Stimulated activated CD4-positive, alpha-beta T cell treated with anti-CD3 and anti-CD28 coated beads, Interleukin-12 subunit alpha, Interleukin-12 subunit beta, amount 100 ng/mL, for 4 hours (primary cell): ENCODE measurements around the gene TASP1.

Experiments
- DNase-seq: peaks from one replicate; pipeline ENCODE4 v3.0.0-alpha.2; 2020

The TASP1 gene

DNA sequence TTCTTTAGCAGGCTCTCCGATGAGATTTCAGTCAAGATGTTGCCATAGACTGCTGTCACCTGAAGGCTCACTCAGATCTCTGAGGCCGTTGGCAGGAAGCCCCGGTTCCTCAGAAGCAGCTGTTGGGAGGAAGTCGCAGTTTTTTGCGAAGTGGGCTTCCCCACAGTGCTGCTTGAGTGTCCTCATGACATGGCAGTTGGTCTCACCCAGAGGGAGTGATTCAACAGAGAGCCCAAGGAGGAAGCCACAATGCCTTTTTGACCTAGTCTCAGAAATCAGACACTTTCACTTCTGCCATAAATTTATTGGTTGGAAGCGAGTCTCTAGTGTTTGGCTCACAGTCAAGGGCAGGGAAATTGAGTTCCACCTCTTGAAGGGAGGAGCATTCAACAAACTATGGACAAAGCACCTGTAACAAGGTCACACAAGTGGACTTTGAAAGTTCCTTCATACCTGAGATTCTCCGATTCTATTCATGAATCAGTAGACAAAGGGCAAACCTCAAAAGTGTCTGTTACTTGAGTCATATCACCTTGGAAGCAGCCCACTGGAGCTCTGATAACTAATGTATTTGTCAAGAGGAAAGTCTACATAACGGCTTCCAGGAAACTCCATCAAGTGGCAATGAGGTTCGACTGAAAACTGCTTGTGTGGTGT, 208.3 kb downstream of the TASP1 start:
- no peak for DNase-seq

DNA sequence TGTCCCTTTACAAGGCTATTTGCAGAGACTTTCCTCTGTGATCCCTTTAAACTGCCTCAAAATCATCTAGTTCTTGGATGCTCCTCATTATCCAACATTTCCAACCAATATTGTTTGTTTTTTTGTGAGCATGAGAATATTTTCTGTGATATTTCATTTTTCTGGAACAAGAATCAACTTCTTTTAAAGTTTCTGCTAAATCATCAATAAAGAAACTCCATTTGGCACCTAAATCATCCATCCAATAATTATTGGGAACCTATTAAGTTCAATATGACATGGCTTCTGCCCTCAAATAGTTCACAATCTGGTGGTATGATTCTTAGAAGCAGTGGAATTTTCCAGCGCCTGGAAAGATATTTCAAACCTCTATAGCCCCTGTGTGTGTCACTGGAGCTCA, 210.0 kb downstream of the TASP1 start:
- no peak for DNase-seq

DNA sequence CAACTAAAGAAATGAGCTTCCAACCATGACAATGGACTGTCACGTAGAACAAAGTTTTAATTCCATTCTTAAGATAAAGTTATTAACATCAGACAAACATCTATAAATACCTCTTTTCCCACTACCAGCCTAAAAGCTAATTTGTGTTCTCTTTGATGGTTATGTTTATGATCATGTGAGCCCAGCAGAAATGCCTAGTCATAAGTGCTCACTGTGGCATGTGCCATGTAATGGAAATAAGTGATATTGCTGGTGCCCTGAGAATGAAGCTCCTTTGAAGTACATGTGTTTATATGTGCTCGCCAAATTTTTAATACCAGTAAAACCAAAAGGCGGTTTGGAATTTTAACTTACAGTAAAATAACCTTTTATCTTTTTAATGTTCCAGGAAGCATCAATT, 211.9 kb downstream of the TASP1 start:
- DNase-seq: no peak

- no peak for DNase-seq
Observed at GRCh38 chr20:13425381-13426135, 213.2 kb downstream of the TASP1 start.

GRCh38 chr20:13424174-13424833, 214.4 kb downstream of the TASP1 start:
- DNase-seq: no peak

- no peak for DNase-seq
Observed at GRCh38 chr20:13423472-13424173, 215.1 kb downstream of the TASP1 start.

DNA sequence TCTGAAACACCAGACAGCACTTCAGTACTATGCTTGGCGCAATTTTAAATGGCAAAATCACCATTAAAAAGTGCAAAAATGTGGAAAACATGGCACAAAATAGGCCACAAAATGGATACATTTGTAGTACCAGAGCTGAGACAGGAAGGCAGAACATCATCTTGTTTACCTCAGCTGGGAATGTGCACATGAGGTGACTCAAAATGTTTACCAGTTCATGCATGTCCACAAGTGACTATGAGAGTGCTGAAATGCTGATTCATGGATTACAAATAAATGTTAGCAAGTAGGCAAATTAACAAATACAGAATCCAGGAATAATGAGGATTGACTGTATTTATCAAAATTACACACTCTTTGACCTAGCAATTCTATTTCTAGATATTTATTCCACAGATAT, 216.1 kb downstream of the TASP1 start:
- no peak for DNase-seq

- DNase-seq: no peak
Observed at GRCh38 chr20:13420625-13421024, 218.1 kb downstream of the TASP1 start.

DNA sequence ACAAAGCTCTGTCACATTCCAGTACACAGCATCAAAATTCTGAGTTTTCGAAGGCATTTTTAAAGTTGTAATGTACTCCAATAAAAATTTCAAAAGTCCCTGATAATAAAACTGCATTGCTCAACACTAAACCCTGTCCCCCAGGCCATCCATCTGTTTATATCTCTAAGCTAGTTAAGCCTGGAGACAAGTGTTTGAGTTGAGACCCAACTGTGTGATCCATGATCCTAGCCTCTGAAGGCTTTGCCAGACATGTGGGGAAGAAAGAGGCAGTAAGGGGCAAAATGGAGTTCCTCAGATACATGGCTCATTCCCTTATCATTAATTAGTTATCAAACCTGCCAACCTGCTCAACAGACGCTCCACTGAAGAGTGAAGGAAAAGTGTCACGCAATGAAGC, 219.3 kb downstream of the TASP1 start:
- DNase-seq: no peak

DNA sequence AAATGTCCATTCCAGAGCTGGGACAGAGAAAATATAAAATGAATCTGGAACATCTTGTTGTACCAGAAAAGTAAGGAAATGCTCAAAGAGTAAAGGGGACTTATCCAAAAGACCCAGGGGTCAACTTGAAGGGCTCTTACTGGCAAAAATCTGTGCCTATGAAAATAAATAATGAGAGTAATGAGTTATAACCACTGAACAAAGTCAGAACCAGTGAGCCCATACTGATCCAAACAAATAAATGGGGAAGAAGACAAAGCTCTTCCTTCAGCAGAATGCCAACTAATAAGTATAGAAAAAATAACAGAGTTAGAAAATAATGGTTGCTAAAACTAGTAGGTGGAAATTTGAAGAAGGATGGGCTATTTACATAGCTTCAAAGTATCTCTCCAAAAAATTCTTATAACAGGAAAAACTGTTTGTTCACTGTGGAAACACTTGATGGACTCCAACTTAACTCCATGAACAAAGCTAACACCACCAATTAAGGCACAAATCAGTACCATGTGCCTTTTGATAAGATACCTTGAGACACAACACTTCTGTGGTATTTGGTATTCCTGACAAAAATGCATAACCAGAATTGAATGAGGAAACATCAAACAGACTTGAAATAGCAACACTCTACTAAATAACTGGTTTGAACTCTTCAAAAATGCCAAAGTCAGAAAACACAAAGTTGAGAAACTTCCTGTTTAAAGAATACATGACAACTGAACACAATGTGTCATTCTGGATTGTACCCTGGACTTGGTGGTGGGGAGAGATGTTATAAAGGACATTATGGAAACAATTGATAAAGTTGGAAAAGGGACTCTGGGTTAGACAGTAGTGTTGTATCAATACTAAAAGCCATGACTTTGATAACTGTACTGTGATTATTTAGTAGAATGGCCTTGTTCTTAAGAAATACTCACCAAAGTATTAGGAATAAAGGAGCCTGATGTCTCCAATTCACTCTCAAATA, 220.2 kb downstream of the TASP1 start:
- no peak for DNase-seq

DNA sequence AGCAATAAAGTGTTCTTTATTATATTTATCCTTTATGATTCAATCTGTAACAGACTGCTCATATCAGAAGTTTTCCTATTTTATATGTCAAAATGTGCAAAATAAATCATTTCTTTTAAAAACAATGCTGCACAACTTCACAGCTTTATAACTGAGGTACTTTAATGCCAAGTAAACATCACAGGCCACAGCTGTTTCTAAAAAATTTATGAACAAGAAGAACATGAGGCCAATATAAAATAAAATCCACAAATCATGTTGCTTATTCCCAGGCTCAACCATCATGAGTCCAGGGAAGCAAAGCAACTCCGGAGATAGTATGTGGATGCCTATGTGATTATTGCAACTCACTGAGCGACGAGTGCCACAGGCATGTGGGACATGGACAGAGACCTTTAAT, 222.2 kb downstream of the TASP1 start:
- no peak for DNase-seq

- no peak for DNase-seq
Observed at GRCh38 chr20:13412806-13413445, 225.8 kb downstream of the TASP1 start.

DNA sequence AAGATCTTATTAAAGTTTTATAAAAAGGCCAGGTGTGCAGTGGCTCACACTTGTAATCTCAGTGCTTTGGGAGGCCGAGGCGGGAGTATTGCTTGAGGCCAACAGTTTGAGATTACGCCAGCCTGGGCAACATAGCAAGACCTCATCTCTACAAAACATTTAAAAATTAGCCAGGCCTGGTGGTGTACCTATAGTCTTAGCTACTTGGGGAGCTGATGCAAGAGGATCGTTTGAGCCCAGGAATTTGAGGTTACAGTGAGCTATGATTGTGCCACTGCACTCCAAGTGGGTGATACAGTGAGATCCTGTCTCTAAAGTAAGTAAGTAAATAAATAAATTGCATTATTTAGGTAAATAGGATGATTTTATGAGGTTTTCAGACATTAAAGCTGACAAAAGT, 234.4 kb downstream of the TASP1 start:
- DNase-seq: no peak

GRCh38 chr20:13403453-13403852, 235.3 kb downstream of the TASP1 start:
- DNase-seq: no peak

DNA sequence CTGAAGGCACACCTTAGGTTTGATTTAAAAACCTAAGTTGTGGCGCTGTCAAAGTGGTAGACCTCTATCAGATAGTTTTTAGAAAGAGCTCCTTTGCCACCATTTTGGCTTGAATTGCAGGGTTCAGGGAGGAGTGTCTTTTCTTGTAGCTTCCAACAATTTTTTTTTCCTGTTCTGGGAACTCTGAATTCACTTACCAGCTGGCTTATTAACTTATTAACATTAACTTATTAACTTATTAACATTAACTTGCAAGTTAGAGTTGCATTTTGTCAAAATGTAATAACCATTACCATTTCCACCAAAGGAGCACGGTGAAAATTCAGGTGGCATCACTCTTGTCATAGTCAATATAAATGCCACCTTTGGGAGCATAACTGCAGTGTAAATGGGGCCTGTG, 235.7 kb downstream of the TASP1 start:
- no peak for DNase-seq

DNA sequence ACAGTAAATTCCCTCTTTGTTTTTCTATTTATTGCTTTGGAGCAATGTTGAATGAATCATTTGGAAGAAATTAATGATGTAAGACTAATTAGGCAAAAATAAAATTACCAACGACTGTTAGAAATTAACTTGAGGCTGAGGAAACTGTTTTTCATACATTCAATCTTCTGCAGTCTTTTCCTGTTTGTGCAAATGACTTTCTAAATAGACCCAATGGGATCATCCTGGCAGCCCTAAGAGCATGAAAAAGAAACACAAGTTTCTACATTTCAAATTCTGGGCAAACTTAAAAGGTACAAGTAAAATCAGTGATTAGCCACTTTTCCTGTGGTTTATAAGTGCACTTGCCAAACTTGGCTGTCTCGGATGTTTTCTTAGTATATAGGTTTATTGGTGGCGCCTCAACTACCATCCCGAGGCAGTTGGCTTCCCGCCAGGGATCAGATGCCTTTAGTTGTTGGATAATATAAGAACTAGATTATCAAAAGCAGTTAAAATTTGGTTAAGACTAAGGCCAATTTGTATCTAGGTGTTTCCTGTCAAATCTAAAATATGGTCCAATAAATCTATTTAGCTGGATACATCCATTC, 236.5 kb downstream of the TASP1 start:
- DNase-seq: no peak

- DNase-seq: no peak
Observed at GRCh38 chr20:13401596-13401995, 237.1 kb downstream of the TASP1 start.

DNA sequence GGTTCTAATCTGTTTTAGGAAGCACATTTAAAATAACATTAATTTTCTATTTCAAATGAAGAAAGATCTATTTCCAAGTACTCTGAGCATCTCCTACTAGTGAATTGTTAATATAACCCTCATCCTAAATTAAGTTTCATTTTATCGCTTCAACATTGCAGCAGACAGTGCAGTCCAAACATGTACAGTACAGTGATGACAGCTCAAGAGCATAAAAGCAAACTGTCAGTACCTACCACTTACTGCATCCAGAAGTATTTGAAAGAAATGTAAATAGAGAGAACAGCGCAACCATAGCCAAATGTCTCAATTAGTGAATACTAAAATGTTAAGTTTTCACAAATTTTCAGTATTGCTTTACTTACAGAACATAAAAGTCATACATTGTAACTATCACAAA, 238.3 kb downstream of the TASP1 start:
- no peak for DNase-seq

- DNase-seq: no peak
Observed at GRCh38 chr20:13397300-13397724, 241.4 kb downstream of the TASP1 start.

- no peak for DNase-seq
Observed at GRCh38 chr20:13396826-13397225, 241.9 kb downstream of the TASP1 start.

GRCh38 chr20:13396022-13396421, 242.7 kb downstream of the TASP1 start:
- DNase-seq: no peak
